GM12892 (cell line): ENCODE data around the gene ZNF280B.

Experiments
- POLR2A ChIP-seq: IDR thresholded peaks from 2 replicates; pipeline ENCODE4 v1.6.1; 2011; ENCODE audit warnings: low read depth, low read length, control low read depth
- POLR2AphosphoS5 ChIP-seq: IDR thresholded peaks from 2 replicates; pipeline ENCODE4 v1.6.1; 2011; ENCODE audit warnings: low read depth, low read length, control low read depth

DNA sequence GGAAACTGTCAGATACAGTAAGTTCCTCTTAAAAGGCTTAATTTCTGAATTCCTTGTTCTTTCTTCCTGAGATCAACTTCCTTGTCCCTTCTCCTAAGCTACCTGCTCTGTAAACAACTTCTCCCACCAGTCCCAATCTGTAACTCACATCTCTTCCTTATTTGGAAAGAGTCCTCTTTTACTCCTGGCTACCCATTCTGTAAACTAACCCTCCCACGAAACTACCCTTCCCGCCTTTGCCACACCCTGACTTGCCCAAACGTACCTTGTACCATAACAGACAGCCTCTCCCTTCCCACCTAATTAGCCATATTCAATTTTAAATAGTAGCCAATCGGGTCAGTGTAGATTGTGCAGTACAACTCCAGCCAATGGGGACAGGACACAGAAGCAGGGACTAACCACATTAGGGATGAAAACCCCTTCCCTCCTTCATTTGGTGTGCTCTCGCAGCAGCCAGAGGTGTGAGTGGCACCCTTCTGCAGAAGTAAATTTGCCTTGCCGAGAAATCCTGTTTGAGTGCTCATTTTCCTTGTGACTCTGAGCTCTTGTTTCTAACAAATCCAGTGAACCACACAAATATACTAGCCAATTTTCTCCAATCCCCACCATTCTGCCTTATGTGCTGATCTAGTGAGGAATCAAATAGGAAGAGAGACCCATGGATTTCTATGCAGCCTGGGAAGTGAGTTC is 49.5 kb downstream of the ZNF280B start:
- TF ChIP-seq POLR2A (no peak), POLR2AphosphoS5 (no peak)
